Measurements from ENCODE around the gene KLK15.

Gene KLK15

DNA sequence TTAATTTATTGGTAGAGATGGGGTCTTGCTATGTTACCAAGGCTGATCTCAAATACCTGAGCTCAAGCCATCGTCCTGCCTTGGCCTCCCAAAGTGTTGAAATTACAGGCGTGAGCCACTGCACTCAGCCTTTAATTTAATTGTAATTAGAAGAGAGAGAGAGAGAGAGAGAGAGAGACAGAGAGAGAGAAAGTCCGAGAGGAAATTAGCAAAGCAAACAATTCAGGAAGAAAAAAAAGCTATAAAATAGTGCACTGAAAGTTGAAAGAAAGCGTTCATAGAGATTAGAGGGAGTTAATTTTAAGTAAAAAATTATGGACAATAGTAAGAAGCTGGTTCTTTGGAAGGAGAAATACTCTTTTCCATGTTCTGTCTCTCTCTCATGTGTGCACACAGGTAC is 56.1 kb downstream of the KLK15 start:
- TF ChIP-seq POLR2A (IDR thresholded peaks at IDR 0.05; ENCODE audit: low read length) (no peak), GATA1 (IDR thresholded peaks at IDR 0.05; ENCODE audit: low read depth, low read length) (no peak)
- DNase-seq, result no peak

- TF ChIP-seq POLR2A (IDR thresholded peaks at IDR 0.05; ENCODE audit: low read length) (no peak), GATA1 (IDR thresholded peaks at IDR 0.05; ENCODE audit: low read depth, low read length) (no peak)
- DNase-seq, result no peak
Measured at GRCh38 chr19:50776131-50776530, 57.2 kb downstream of the KLK15 start.

Data from erythroblast (primary cell).